DND-41 (cell line): ENCODE results near the gene MAGEF1.

Experiments
- ATAC-seq: fragments of 200-7000 bp; cut with Tn5 transposase; 3 replicates; pipeline ENCODE4 v1.9.1; 2021; ENCODE audit warnings: low read depth; ENCODE audit not compliant: insufficient read depth
- DNase-seq: peaks from one replicate; pipeline ENCODE4 v3.0.0-alpha.2; 2020
- H2AFZ ChIP-seq: 2 replicates; pipeline ENCODE4 v1.6.0; 2012; ENCODE audit warnings: low read depth, low read length
- H3K27ac ChIP-seq: 2 replicates; pipeline ENCODE4 v1.5.1; 2012; ENCODE audit warnings: low read length, inconsistent platforms
- H3K27me3 ChIP-seq: fragments of 200-600 bp; sonication (generic); 2 replicates; pipeline ENCODE4 v1.6.0; 2012; ENCODE audit warnings: low read length, mild to moderate bottlenecking, inconsistent platforms; ENCODE audit not compliant: insufficient read depth, poor library complexity
- H3K36me3 ChIP-seq: 2 replicates; pipeline ENCODE4 v1.5.1; 2012; ENCODE audit warnings: low read length, inconsistent platforms; ENCODE audit not compliant: insufficient read depth
- H3K4me1 ChIP-seq: 2 replicates; pipeline ENCODE4 v1.5.1; 2012; ENCODE audit warnings: mild to moderate bottlenecking, low read length; ENCODE audit not compliant: insufficient read depth
- H3K4me2 ChIP-seq: 2 replicates; pipeline ENCODE4 v1.6.0; 2012; ENCODE audit warnings: mild to moderate bottlenecking, moderate library complexity, low read length, inconsistent platforms; ENCODE audit not compliant: insufficient read depth
- H3K4me3 ChIP-seq, 2 experiments: fragments of 200-600 bp in 1 of 2; shearing (Covaris generic) in 1 of 2; 2 replicates each; pipeline ENCODE4 v1.5.1; 2012 to 2016; ENCODE audit warnings: inconsistent platforms in 2 of 2, low read length in 2 of 2, mild to moderate bottlenecking in 2 of 2, low read depth in 1 of 2, moderate library complexity in 1 of 2
- H3K79me2 ChIP-seq: 2 replicates; pipeline ENCODE4 v1.6.0; 2012; ENCODE audit warnings: low read length, inconsistent platforms; ENCODE audit not compliant: insufficient read depth
- H3K9ac ChIP-seq: 2 replicates; pipeline ENCODE4 v1.6.0; 2012; ENCODE audit warnings: low read depth, mild to moderate bottlenecking, inconsistent platforms, low read length, moderate library complexity
- H3K9me3 ChIP-seq: 2 replicates; pipeline ENCODE4 v1.5.1; 2012; ENCODE audit warnings: low read length, moderate library complexity, mild to moderate bottlenecking, inconsistent platforms; ENCODE audit not compliant: insufficient read depth, severe bottlenecking
- H4K20me1 ChIP-seq: 2 replicates; pipeline ENCODE4 v1.6.0; 2012; ENCODE audit warnings: low read length; ENCODE audit not compliant: insufficient read depth
- EZH2 ChIP-seq: IDR thresholded peaks from 3 replicates; pipeline ENCODE4 v1.6.1; 2012; ENCODE audit warnings: borderline replicate concordance, low read depth, mild to moderate bottlenecking, moderate library complexity, low read length, inconsistent platforms; ENCODE audit not compliant: severe bottlenecking
- TF ChIP-seq, protein P1 (sequence below): IDR thresholded peaks from 2 replicates; pipeline ENCODE4 v1.5.1; 2012; ENCODE audit warnings: borderline replicate concordance, low read length, moderate library complexity, mild to moderate bottlenecking; ENCODE audit not compliant: poor library complexity, severe bottlenecking; ENCODE audit errors: extremely low read depth

The MAGEF1 gene

DNA sequence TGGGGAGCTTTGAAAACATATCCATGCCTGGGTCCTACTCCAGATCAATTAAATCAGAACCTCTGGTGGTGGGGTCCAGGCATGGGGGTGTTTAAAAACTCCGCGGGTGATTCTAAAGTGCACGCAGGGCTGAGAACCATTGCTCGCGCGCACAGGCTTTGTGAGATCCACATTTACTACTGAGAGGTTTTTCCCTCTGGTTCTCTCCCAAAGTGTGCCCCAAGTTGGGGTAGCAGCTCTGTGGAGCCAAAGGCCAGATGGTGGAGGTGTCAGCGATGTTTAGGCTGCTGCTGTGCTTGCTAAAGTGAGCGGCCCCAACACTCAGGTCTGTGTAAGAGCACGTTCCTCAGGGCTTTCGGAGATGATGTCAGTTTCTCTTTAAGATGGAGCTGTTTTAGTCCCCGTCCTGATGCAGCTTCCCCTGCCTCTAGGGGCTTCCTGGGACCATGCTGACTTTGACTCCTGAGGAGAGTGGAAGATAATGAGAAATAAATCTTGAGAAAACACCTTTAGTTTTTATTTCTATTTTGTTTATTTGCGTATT lies 13.4 kb upstream of the MAGEF1 start:
- no peaks in the 10 kb centered on the region for H3K4me1 ChIP-seq
- H3K79me2 ChIP-seq, result no peaks in the 10 kb centered on the region
- DNase-seq (no peak), ATAC-seq (no peak)
- TF ChIP-seq, protein P1, sequence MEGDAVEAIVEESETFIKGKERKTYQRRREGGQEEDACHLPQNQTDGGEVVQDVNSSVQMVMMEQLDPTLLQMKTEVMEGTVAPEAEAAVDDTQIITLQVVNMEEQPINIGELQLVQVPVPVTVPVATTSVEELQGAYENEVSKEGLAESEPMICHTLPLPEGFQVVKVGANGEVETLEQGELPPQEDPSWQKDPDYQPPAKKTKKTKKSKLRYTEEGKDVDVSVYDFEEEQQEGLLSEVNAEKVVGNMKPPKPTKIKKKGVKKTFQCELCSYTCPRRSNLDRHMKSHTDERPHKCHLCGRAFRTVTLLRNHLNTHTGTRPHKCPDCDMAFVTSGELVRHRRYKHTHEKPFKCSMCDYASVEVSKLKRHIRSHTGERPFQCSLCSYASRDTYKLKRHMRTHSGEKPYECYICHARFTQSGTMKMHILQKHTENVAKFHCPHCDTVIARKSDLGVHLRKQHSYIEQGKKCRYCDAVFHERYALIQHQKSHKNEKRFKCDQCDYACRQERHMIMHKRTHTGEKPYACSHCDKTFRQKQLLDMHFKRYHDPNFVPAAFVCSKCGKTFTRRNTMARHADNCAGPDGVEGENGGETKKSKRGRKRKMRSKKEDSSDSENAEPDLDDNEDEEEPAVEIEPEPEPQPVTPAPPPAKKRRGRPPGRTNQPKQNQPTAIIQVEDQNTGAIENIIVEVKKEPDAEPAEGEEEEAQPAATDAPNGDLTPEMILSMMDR, result no peak
- TF ChIP-seq EZH2, result no peak
- H3K9ac ChIP-seq, result no peak overlapping the region
- no peak overlapping the region for H3K4me3 ChIP-seq
- no peaks in the 10 kb centered on the region; the same call in 1 of the 2 replicates for H4K20me1 ChIP-seq
- no peak overlapping the region for H2AFZ ChIP-seq
- H3K27me3 ChIP-seq, result peaks cover 7% of the 10 kb centered on the region
- H3K27ac ChIP-seq, result no peak overlapping the region
- H3K36me3 ChIP-seq, result no peaks in the 10 kb centered on the region
- H3K9me3 ChIP-seq, result no peaks in the 10 kb centered on the region
- no peak overlapping the region for H3K4me2 ChIP-seq

DNA sequence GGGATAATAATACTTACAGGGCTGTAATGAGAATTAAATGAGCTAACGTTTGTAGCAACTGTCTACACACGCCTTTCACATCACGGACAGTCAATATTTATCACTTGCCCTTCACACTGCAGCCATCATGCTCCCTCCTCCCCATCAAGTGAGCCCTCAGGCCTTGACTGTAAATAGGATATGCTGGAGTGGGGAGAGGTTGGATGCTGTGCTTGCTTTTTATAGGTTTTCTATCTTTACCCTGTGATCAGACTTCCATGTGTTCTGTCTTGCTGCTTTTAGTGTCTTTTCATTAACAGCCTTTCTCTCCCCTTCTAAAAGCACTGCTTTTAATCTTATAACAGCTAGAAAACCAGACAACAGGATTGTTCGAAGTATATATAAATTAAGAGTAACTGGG lies 12.8 kb upstream of the MAGEF1 start:
- no peak overlapping the region for H3K4me2 ChIP-seq
- no peaks in the 10 kb centered on the region for H3K79me2 ChIP-seq
- H3K27ac ChIP-seq, result no peak overlapping the region
- H3K4me3 ChIP-seq, result no peak overlapping the region
- TF ChIP-seq EZH2, result no peak
- TF ChIP-seq, protein P1, result no peak
- ATAC-seq (no peak), DNase-seq (no peak)
- H3K27me3 ChIP-seq, result peaks cover 9% of the 10 kb centered on the region
- H3K36me3 ChIP-seq, result no peaks in the 10 kb centered on the region
- no peak overlapping the region for H3K9ac ChIP-seq
- H3K9me3 ChIP-seq, result no peaks in the 10 kb centered on the region
- no peaks in the 10 kb centered on the region for H4K20me1 ChIP-seq
- H3K4me1 ChIP-seq, result no peaks in the 10 kb centered on the region
- H2AFZ ChIP-seq, result no peak overlapping the region

DNA sequence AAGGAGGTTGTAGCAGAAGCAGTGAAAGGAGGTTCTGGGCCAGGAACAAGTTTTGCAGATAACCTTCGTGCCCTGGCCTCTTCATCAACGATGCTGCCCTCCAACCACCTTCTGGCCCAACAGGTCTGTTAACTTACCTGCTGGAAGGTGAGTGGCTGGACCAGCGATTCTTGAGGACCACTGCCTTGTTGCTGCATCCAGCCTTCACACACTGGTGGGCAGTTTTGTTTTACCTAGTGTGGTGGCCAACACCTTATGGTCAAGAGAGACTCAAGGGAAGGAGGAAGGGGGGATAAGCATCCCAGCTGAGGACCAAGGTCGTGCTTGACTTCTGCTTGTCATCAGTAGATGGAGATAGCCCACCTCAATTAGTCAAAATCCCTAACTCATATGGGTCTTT lies 7.8 kb upstream of the MAGEF1 start:
- Histone ChIP-seq H3K4me2 (no peak overlapping the region), H3K9ac (no peak overlapping the region), H3K79me2 (no peaks in the 10 kb centered on the region), H3K4me1 (no peaks in the 10 kb centered on the region), H3K4me3 (no peak overlapping the region), H3K27me3 (peaks cover 9% of the 10 kb centered on the region), H2AFZ (no peak overlapping the region), H3K27ac (no peak overlapping the region), H4K20me1 (no peaks in the 10 kb centered on the region), H3K9me3 (no peaks in the 10 kb centered on the region), H3K36me3 (no peaks in the 10 kb centered on the region)
- TF ChIP-seq, protein P1, result no peak
- TF ChIP-seq EZH2, result no peak
- no peak for ATAC-seq
- no peak for DNase-seq

DNA sequence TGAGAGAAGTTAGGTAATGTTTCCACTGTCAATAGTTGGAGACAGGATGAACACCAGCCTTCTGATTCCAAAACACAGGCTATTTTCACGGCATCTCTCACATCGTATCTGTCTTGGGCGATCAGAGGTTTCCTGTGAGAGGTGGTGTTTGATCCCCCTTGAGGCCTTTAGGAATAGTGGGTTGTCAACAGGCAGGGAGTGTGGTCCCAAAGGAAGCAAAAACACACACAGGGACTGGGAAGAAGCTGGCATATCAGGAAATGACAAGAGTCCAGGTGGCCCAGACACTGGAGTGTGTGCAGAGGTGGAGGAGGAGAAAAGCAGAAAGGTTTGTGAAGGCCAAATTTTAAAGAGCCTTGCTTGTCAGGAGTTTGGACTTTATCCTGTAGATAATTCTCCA lies 6.6 kb upstream of the MAGEF1 start:
- Histone ChIP-seq H3K4me3 (no peak overlapping the region), H3K4me2 (no peak overlapping the region), H4K20me1 (no peaks in the 10 kb centered on the region), H3K9ac (no peak overlapping the region), H3K27ac (no peak overlapping the region), H3K79me2 (no peaks in the 10 kb centered on the region), H3K27me3 (peaks cover 6% of the 10 kb centered on the region), H3K9me3 (no peaks in the 10 kb centered on the region), H2AFZ (no peak overlapping the region), H3K4me1 (no peaks in the 10 kb centered on the region), H3K36me3 (no peaks in the 10 kb centered on the region)
- ATAC-seq (no peak), DNase-seq (no peak)
- no peak for TF ChIP-seq EZH2
- TF ChIP-seq, protein P1, result no peak
